IMR-90 (cell line): Measurements from ENCODE around the gene GADL1.

ENCODE experiments used
- CTCF ChIP-seq: conservative IDR thresholded peaks from 2 replicates; pipeline ENCODE4 v1.5.1; 2012; ENCODE audit warnings: mild to moderate bottlenecking, low read depth, low read length, improper control_type of control experiment
- MAZ ChIP-seq: IDR thresholded peaks from 2 replicates; pipeline ENCODE4 v1.6.1; 2012; ENCODE audit warnings: low read depth, mild to moderate bottlenecking, low read length, improper control_type of control experiment, moderate library complexity, borderline replicate concordance
- POLR2A ChIP-seq: IDR thresholded peaks from 2 replicates; pipeline ENCODE4 v1.6.1; 2012; ENCODE audit warnings: mild to moderate bottlenecking, low read depth, low read length
- RAD21 ChIP-seq: IDR thresholded peaks from 2 replicates; pipeline ENCODE4 v1.6.1; 2012; ENCODE audit warnings: low read length, improper control_type of control experiment
- RCOR1 ChIP-seq: IDR thresholded peaks from 2 replicates; pipeline ENCODE4 v1.6.1; 2012; ENCODE audit warnings: mild to moderate bottlenecking, low read length, improper control_type of control experiment; ENCODE audit not compliant: insufficient replicate concordance

- no peak for TF ChIP-seq CTCF
- no peak for TF ChIP-seq POLR2A
- TF ChIP-seq RAD21: no peak
- no peak for TF ChIP-seq RCOR1
- no peak for TF ChIP-seq MAZ
These were observed 174.9 kb downstream of the GADL1 start for GRCh38 chr3:30719536-30719935.
